ENCODE results near the gene PLD5.
"Not testable (repeated sequence)": the region's sequence is repeated elsewhere in the genome, so short reads cannot be mapped to it uniquely, and the experiment has no call there.

The PLD5 gene

GRCh38 chr1:242206994-242207393 is 317.5 kb downstream of the PLD5 start:
- no peak for DNase-seq

GRCh38 chr1:242205622-242206489 is 318.6 kb downstream of the PLD5 start:
- no peak for DNase-seq

- DNase-seq, result no peak
Observed at GRCh38 chr1:242203262-242203661, 321.2 kb downstream of the PLD5 start.

GRCh38 chr1:242201090-242201489 is 323.4 kb downstream of the PLD5 start:
- no peak for DNase-seq

- no peak for DNase-seq
Observed at GRCh38 chr1:242199776-242200458, 324.6 kb downstream of the PLD5 start.

GRCh38 chr1:242197907-242198820 is 326.3 kb downstream of the PLD5 start:
- DNase-seq, result no peak

- DNase-seq, result no peak
Observed at GRCh38 chr1:242196914-242197313, 327.6 kb downstream of the PLD5 start.

- no peak for DNase-seq
Observed at GRCh38 chr1:242196101-242196500, 328.4 kb downstream of the PLD5 start.

- no peak for DNase-seq
Observed at GRCh38 chr1:242189591-242189990, 334.9 kb downstream of the PLD5 start.

- DNase-seq, result no peak
Observed at GRCh38 chr1:242187816-242188215, 336.7 kb downstream of the PLD5 start.

GRCh38 chr1:242187171-242187570 is 337.3 kb downstream of the PLD5 start:
- DNase-seq, result no peak

- no peak for DNase-seq
Observed at GRCh38 chr1:242185731-242186130, 338.8 kb downstream of the PLD5 start.

- DNase-seq, result no peak
Observed at GRCh38 chr1:242184955-242185354, 339.5 kb downstream of the PLD5 start.

GRCh38 chr1:242179767-242180166 is 344.7 kb downstream of the PLD5 start:
- DNase-seq, result not testable (repeated sequence)

GRCh38 chr1:242178924-242179708 is 345.4 kb downstream of the PLD5 start:
- DNase-seq, result no peak

- no peak for DNase-seq
Observed at GRCh38 chr1:242178436-242178835, 346.1 kb downstream of the PLD5 start.

- DNase-seq, result no peak
Observed at GRCh38 chr1:242162140-242162539, 362.4 kb downstream of the PLD5 start.

GRCh38 chr1:242147096-242147976 is 377.2 kb downstream of the PLD5 start:
- DNase-seq, result no peak

GRCh38 chr1:242146652-242147051 is 377.8 kb downstream of the PLD5 start:
- DNase-seq, result no peak

GRCh38 chr1:242140836-242141235 is 383.7 kb downstream of the PLD5 start:
- DNase-seq, result no peak

- DNase-seq, result no peak
Observed at GRCh38 chr1:242139986-242140385, 384.5 kb downstream of the PLD5 start.

All from stimulated activated CD4-positive, alpha-beta T cell treated with anti-CD3 and anti-CD28 coated beads, Interleukin-4, amount 100 ng/mL, for 1 hour (primary cell).